ENCODE results near the gene TJP3.

The TJP3 gene

DNA sequence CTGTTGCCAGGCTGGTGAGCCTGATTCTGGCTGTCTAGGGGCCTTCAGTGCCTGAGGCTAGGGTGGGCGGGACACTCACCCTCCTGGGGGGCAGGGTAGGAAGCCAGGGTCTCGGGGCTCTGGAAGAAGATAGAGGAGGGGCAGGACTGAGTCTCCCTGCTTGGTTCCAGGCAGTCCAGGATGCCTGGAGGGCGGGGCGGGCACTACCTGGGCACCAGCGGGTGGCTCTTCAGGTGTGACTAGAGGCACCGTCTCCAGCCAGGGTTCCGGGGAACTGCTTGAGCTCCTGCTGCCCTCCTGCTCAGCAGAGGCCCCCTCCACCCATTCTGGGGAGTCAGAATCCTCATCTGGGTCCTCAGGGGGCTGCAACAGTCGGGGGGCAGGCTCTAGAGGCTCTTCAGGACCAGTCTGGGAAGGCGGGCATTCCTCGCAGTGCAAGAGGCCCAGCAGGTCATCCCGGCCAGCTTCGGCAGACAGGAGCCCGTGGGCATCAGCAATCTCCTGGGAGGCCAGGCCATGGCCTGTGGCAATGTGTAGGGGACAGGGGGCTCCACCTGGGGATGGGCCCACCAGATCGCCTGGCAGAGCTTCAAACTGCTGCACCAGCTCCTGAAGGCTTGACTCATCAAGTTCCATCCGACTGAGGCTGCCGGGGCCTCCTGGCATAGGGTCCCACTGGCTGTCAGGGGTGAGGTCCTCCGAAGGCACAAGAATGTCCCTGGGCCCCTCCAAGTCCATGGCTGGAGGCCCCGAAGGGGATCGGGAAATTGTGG is 51.5 kb downstream of the TJP3 start:
- Histone ChIP-seq H3K4me3 (ENCODE audit: low read depth, low read length) (no peak overlapping the region), H3K79me2 (peaks cover 5% of the 10 kb centered on the region), H3K9ac (no peak overlapping the region), H3K4me1 (no peaks in the 10 kb centered on the region), H3K9me3 (ENCODE audit: control insufficient read depth, low read length) (no peaks in the 10 kb centered on the region), H3K4me2 (ENCODE audit: low read length) (no peak overlapping the region), H3K27ac (no peak overlapping the region), H3K27me3 (ENCODE audit: control insufficient read depth, insufficient read depth, low read length) (no peaks in the 10 kb centered on the region), H3K36me3 (ENCODE audit: control insufficient read depth, insufficient read depth, low read length) (no peaks in the 10 kb centered on the region), H2AFZ (no peak overlapping the region)
- TF ChIP-seq, protein P1, sequence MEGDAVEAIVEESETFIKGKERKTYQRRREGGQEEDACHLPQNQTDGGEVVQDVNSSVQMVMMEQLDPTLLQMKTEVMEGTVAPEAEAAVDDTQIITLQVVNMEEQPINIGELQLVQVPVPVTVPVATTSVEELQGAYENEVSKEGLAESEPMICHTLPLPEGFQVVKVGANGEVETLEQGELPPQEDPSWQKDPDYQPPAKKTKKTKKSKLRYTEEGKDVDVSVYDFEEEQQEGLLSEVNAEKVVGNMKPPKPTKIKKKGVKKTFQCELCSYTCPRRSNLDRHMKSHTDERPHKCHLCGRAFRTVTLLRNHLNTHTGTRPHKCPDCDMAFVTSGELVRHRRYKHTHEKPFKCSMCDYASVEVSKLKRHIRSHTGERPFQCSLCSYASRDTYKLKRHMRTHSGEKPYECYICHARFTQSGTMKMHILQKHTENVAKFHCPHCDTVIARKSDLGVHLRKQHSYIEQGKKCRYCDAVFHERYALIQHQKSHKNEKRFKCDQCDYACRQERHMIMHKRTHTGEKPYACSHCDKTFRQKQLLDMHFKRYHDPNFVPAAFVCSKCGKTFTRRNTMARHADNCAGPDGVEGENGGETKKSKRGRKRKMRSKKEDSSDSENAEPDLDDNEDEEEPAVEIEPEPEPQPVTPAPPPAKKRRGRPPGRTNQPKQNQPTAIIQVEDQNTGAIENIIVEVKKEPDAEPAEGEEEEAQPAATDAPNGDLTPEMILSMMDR (IDR thresholded peaks at IDR 0.05): no peak

DNA sequence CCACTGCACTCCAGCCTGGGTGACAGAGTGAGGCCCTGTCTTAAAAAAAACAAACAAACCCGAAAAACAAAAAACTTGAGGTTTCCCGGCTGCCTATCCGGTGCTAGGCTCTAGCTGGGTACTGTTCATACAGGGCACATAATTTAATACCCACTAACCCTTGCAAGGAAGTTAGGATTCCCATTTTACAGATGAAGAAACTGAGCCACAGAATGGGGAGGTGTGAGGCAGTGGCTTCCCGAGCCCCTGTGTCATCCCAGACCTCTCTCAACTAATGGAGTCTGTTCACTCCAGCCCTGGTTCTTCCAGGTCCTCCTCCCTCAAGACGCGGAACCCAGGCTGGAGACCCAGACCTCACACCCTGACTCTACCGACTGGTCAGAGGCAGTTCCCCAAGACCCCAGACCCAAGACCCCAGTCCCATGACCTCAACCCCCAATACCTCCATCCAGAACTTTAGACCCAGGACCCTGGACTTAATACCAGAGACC is 52.7 kb downstream of the TJP3 start:
- TF ChIP-seq, protein P1 (IDR thresholded peaks at IDR 0.05): no peak
- Histone ChIP-seq H3K4me1 (no peaks in the 10 kb centered on the region), H3K27me3 (ENCODE audit: control insufficient read depth, insufficient read depth, low read length) (no peaks in the 10 kb centered on the region), H3K36me3 (ENCODE audit: control insufficient read depth, insufficient read depth, low read length) (no peaks in the 10 kb centered on the region), H3K4me3 (ENCODE audit: low read depth, low read length) (peak overlapping the region; percentile 100), H2AFZ (peak overlapping the region; percentile 98), H3K9me3 (ENCODE audit: control insufficient read depth, low read length) (no peaks in the 10 kb centered on the region), H3K9ac (peak overlapping the region; percentile 87), H3K27ac (peak overlapping the region; percentile 66), H3K4me2 (ENCODE audit: low read length) (peak overlapping the region; percentile 99), H3K79me2 (peaks cover 5% of the 10 kb centered on the region)

DNA sequence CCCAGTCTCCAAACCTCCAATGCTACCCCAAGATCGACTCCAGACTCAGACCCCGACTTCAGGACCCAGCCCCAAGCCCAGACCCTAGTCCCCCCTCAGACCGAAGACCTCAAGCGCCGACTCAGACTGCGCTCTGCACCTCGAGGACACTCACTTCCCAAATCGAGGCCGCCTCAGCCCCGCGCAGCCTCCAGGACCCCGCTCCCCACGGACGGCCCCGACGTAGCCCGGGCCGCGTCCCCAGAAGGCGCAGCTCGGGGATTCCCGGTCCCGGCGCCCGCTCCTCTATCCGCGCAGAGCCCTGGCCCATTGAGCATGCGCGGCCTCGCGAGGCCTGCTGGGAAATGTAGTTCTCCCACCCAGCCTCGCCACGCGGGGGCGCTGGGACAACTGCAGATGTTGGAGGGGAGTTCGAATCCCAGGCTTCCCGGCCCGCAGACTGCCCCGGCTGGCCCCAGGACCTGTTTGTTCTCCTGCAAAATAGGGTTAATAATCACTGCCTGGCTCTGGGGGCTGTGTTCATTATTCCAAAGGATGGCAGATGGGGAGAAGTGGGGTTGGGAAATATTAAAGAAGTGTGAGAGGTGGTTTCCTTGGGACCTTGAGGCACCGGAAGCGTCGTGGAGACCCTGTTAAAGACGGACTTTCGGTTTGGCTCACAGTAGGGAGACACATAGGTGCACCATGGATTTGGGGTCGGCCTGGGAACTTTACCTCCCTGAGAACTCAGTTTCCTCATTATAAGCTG is 53.4 kb downstream of the TJP3 start, which contains the start of gene APBA3:
Gene APBA3 (minus strand): TSS at position 311 of the 748 bp plus-strand sequence. CDS start 1,428 bp downstream, outside the sequence.
- H3K27ac ChIP-seq: peak within 1 kb of the TSS; percentile 97
- H3K79me2 ChIP-seq: peaks cover 5% of the 10 kb centered on the region
- H3K4me3 ChIP-seq (ENCODE audit: low read depth, low read length): peak within 1 kb of the TSS; percentile 100
- peak within 1 kb of the TSS; percentile 99 for H3K4me2 ChIP-seq (ENCODE audit: low read length)
- no peaks in the 10 kb centered on the region for H3K36me3 ChIP-seq (ENCODE audit: control insufficient read depth, insufficient read depth, low read length)
- H2AFZ ChIP-seq: peak within 1 kb of the TSS; percentile 98
- no peaks in the 10 kb centered on the region for H3K27me3 ChIP-seq (ENCODE audit: control insufficient read depth, insufficient read depth, low read length)
- no peaks in the 10 kb centered on the region for H3K4me1 ChIP-seq
- TF ChIP-seq, protein P1 (IDR thresholded peaks at IDR 0.05): peak; percentile 94
- no peaks in the 10 kb centered on the region for H3K9me3 ChIP-seq (ENCODE audit: control insufficient read depth, low read length)
- H3K9ac ChIP-seq: peak within 1 kb of the TSS; percentile 87

DNA sequence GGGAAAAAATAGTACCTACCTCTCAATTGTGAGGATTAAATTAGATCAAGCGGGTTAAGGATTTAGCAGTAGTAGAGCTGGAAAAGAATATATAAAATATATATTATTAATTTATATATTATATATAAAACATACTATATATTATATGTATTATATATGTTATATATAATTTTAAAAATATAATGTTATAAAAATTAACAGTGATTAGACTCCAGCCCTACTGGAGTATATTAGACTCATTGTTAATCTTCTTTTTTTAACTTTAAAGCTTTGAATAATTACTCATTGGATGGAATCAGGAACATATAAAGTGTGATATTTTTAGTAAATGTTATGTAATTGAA is 53.9 kb downstream of the TJP3 start:
- H3K4me1 ChIP-seq: no peaks in the 10 kb centered on the region
- H3K9ac ChIP-seq: no peak overlapping the region
- peak overlapping the region; percentile 93 for H2AFZ ChIP-seq
- peaks cover 5% of the 10 kb centered on the region for H3K79me2 ChIP-seq
- TF ChIP-seq, protein P1 (IDR thresholded peaks at IDR 0.05): no peak
- no peaks in the 10 kb centered on the region for H3K27me3 ChIP-seq (ENCODE audit: control insufficient read depth, insufficient read depth, low read length)
- H3K36me3 ChIP-seq (ENCODE audit: control insufficient read depth, insufficient read depth, low read length): no peaks in the 10 kb centered on the region
- H3K27ac ChIP-seq: peak overlapping the region; percentile 97
- H3K4me2 ChIP-seq (ENCODE audit: low read length): peak overlapping the region; percentile 99
- H3K9me3 ChIP-seq (ENCODE audit: control insufficient read depth, low read length): no peaks in the 10 kb centered on the region
- H3K4me3 ChIP-seq (ENCODE audit: low read depth, low read length): peak overlapping the region; percentile 100
